ENCODE measurements around the gene HEPHL1. TPM values are rescaled to one million over a fixed set of nuclear protein-coding genes. Genes with fewer than 3 reads are reported as not detected.
A peak's percentile ranks its signal among the peaks of the same experiment; 100 is the strongest.

The HEPHL1 gene
- total and polyA plus RNA-seq, 2 experiments from 2014 or later: 0.07 to 0.21 TPM

GRCh38 chr11:94133752-94134151 is 112.6 kb downstream of the HEPHL1 start:
- no peak overlapping the region for H3K4me3 ChIP-seq
- no peaks in the 10 kb centered on the region for H3K27me3 ChIP-seq (ENCODE audit: insufficient read depth)
- Mint-ChIP-seq H3K27ac (peak overlapping the region; percentile 47; the same call in 1 of the 2 replicates), H3K27me3 (ENCODE audit: insufficient read depth, low read depth, poor library complexity) (peaks cover 2% of the 10 kb centered on the region), H3K9me3 (peaks cover 3% of the 10 kb centered on the region; the same call in 1 of the 3 replicates), H3K4me1 (peaks cover 45% of the 10 kb centered on the region), H3K4me3 (peak overlapping the region; percentile 12; the same call in 2 of the 3 replicates), H3K36me3 (ENCODE audit: low read depth) (peaks cover 16% of the 10 kb centered on the region)
- H3K4me2 ChIP-seq: peak overlapping the region; percentile 100
- peaks cover 97% of the 10 kb centered on the region for H3K79me2 ChIP-seq (replicated peaks; ENCODE audit: insufficient read depth)
- H3F3A ChIP-seq (replicated peaks; ENCODE audit: low read depth): no peaks in the 10 kb centered on the region
- no peak overlapping the region for H2AFZ ChIP-seq
- no peak for DNase-seq (ENCODE audit: low spot score)
- peaks cover 63% of the 10 kb centered on the region for H4K20me1 ChIP-seq (replicated peaks; ENCODE audit: insufficient read depth)
- no peak for ATAC-seq
- no peak overlapping the region for H3K27ac ChIP-seq (ENCODE audit: low read depth)
- no peaks in the 10 kb centered on the region for H3K9me2 ChIP-seq (ENCODE audit: insufficient read depth)
- 0 out of 2 replicates have a peak, but pooled peaks cover 7% of the 10 kb centered on the region for H3K36me3 ChIP-seq (ENCODE audit: insufficient read depth)
- peaks cover 69% of the 10 kb centered on the region for H3K4me1 ChIP-seq (ENCODE audit: insufficient read depth)
- no peak for TF ChIP-seq ZNF462 (CRISPR knock-in tag; IDR thresholded peaks at IDR 0.05)
- no peak; a peak in 1 of 4 replicates for TF ChIP-seq CTCF (conservative IDR thresholded peaks at IDR 0.05; ENCODE audit: low read depth in 2 of 2)
- TF ChIP-seq NANOG (IDR thresholded peaks at IDR 0.05; ENCODE audit: borderline replicate concordance): no peak
- no peak for TF ChIP-seq POLR2AphosphoS5 (IDR thresholded peaks at IDR 0.05; ENCODE audit: low read depth)
- no peak for TF ChIP-seq JUNB (IDR thresholded peaks at IDR 0.05; ENCODE audit: unreplicated experiment)
- TF ChIP-seq ETS1 (IDR thresholded peaks at IDR 0.05): no peak
- no peak for TF ChIP-seq EZH2 (IDR thresholded peaks at IDR 0.05; ENCODE audit: low read depth, unreplicated experiment)
- no peak for TF ChIP-seq ZNF331 (CRISPR knock-in tag; IDR thresholded peaks at IDR 0.05; ENCODE audit: low read depth)
- TF ChIP-seq EZH2phosphoT487 (IDR thresholded peaks at IDR 0.05; ENCODE audit: unreplicated experiment): no peak
- TF ChIP-seq ZNF114 (CRISPR knock-in tag; IDR thresholded peaks at IDR 0.05): no peak
- no peak for TF ChIP-seq STAT1 (IDR thresholded peaks at IDR 0.05; ENCODE audit: unreplicated experiment)
- no peak for TF ChIP-seq REST (IDR thresholded peaks at IDR 0.05; ENCODE audit: unreplicated experiment)
- no peak for TF ChIP-seq CREB1 (CRISPR knock-in tag; IDR thresholded peaks at IDR 0.05; ENCODE audit: low read depth)
